Hepatocyte (in vitro differentiated cells): Measurements from ENCODE around the gene CYREN.

Experiments
- CTCF ChIP-seq: fragments of 200-600 bp; sonication (generic); IDR thresholded peaks from 2 replicates; pipeline ENCODE4 v1.5.1; 2016; ENCODE audit warnings: antibody characterized with exemption, mild to moderate bottlenecking; ENCODE audit not compliant: poor library complexity
- EZH2 ChIP-seq: fragments of 200-600 bp; sonication (generic); IDR thresholded peaks from 2 replicates; pipeline ENCODE4 v1.6.1; 2016; ENCODE audit warnings: antibody characterized with exemption, mild to moderate bottlenecking, borderline replicate concordance
- EZH2phosphoT487 ChIP-seq: fragments of 200-600 bp; sonication (generic); IDR thresholded peaks from one replicate; pipeline ENCODE4 v1.6.1; 2018; ENCODE audit warnings: antibody characterized with exemption, mild to moderate bottlenecking, low read depth, moderate library complexity; ENCODE audit not compliant: unreplicated experiment, severe bottlenecking

- TF ChIP-seq CTCF (no peak), EZH2 (no peak), EZH2phosphoT487 (no peak)
These were observed 45.2 kb upstream of the CYREN start for GRCh38 chr7:135215698-135216097.
